DND-41 (cell line): ENCODE measurements around the gene GFOD2.

Experiments used
- ATAC-seq: fragments of 200-7000 bp; cut with Tn5 transposase; 3 replicates; pipeline ENCODE4 v1.9.1; 2021; ENCODE audit warnings: low read depth; ENCODE audit not compliant: insufficient read depth
- DNase-seq: peaks from one replicate; pipeline ENCODE4 v3.0.0-alpha.2; 2020
- H2AFZ ChIP-seq: 2 replicates; pipeline ENCODE4 v1.6.0; 2012; ENCODE audit warnings: low read depth, low read length
- H3K27ac ChIP-seq: 2 replicates; pipeline ENCODE4 v1.5.1; 2012; ENCODE audit warnings: low read length, inconsistent platforms
- H3K27me3 ChIP-seq: fragments of 200-600 bp; sonication (generic); 2 replicates; pipeline ENCODE4 v1.6.0; 2012; ENCODE audit warnings: low read length, mild to moderate bottlenecking, inconsistent platforms; ENCODE audit not compliant: insufficient read depth, poor library complexity
- H3K36me3 ChIP-seq: 2 replicates; pipeline ENCODE4 v1.5.1; 2012; ENCODE audit warnings: low read length, inconsistent platforms; ENCODE audit not compliant: insufficient read depth
- H3K4me1 ChIP-seq: 2 replicates; pipeline ENCODE4 v1.5.1; 2012; ENCODE audit warnings: mild to moderate bottlenecking, low read length; ENCODE audit not compliant: insufficient read depth
- H3K4me2 ChIP-seq: 2 replicates; pipeline ENCODE4 v1.6.0; 2012; ENCODE audit warnings: mild to moderate bottlenecking, moderate library complexity, low read length, inconsistent platforms; ENCODE audit not compliant: insufficient read depth
- H3K4me3 ChIP-seq, 2 experiments: fragments of 200-600 bp in 1 of 2; shearing (Covaris generic) in 1 of 2; 2 replicates each; pipeline ENCODE4 v1.5.1; 2012 to 2016; ENCODE audit warnings: inconsistent platforms in 2 of 2, low read length in 2 of 2, mild to moderate bottlenecking in 2 of 2, low read depth in 1 of 2, moderate library complexity in 1 of 2
- H3K79me2 ChIP-seq: 2 replicates; pipeline ENCODE4 v1.6.0; 2012; ENCODE audit warnings: low read length, inconsistent platforms; ENCODE audit not compliant: insufficient read depth
- H3K9ac ChIP-seq: 2 replicates; pipeline ENCODE4 v1.6.0; 2012; ENCODE audit warnings: low read depth, mild to moderate bottlenecking, inconsistent platforms, low read length, moderate library complexity
- H3K9me3 ChIP-seq: 2 replicates; pipeline ENCODE4 v1.5.1; 2012; ENCODE audit warnings: low read length, moderate library complexity, mild to moderate bottlenecking, inconsistent platforms; ENCODE audit not compliant: insufficient read depth, severe bottlenecking
- H4K20me1 ChIP-seq: 2 replicates; pipeline ENCODE4 v1.6.0; 2012; ENCODE audit warnings: low read length; ENCODE audit not compliant: insufficient read depth
- EZH2 ChIP-seq: IDR thresholded peaks from 3 replicates; pipeline ENCODE4 v1.6.1; 2012; ENCODE audit warnings: borderline replicate concordance, low read depth, mild to moderate bottlenecking, moderate library complexity, low read length, inconsistent platforms; ENCODE audit not compliant: severe bottlenecking
- TF ChIP-seq, protein P1 (sequence below): IDR thresholded peaks from 2 replicates; pipeline ENCODE4 v1.5.1; 2012; ENCODE audit warnings: borderline replicate concordance, low read length, moderate library complexity, mild to moderate bottlenecking; ENCODE audit not compliant: poor library complexity, severe bottlenecking; ENCODE audit errors: extremely low read depth

GFOD2 gene

DNA sequence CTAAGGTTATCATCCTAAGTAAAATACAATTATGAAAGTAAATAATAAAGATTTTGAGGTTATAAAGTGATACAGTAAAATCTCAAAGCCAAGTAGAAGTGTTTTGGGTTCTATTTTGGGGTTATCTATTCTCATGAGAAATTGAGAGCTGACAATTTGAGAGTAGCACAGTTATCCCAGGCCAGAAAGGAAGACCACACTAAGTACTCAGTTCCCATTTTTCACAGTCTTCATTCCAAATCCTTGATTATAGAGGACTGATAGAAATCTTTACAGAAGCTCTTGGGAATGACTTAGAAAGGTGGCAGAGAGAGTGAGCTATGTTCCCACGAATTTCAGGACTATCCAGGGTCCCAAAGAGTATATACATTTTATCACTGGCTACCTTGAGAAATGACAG is 4.6 kb downstream of the GFOD2 start:
- H3K9me3 ChIP-seq, result no peaks in the 10 kb centered on the region
- H3K4me2 ChIP-seq, result no peak overlapping the region
- H3K4me1 ChIP-seq, result peaks cover 22% of the 10 kb centered on the region
- H3K9ac ChIP-seq, result no peak overlapping the region
- H3K4me3 ChIP-seq, result no peak overlapping the region
- H3K79me2 ChIP-seq, result peaks cover 77% of the 10 kb centered on the region
- no peak overlapping the region for H3K27ac ChIP-seq
- no peaks in the 10 kb centered on the region for H3K36me3 ChIP-seq
- no peak overlapping the region for H2AFZ ChIP-seq
- no peak for ATAC-seq
- H3K27me3 ChIP-seq, result no peaks in the 10 kb centered on the region
- no peak for DNase-seq
- TF ChIP-seq, protein P1, sequence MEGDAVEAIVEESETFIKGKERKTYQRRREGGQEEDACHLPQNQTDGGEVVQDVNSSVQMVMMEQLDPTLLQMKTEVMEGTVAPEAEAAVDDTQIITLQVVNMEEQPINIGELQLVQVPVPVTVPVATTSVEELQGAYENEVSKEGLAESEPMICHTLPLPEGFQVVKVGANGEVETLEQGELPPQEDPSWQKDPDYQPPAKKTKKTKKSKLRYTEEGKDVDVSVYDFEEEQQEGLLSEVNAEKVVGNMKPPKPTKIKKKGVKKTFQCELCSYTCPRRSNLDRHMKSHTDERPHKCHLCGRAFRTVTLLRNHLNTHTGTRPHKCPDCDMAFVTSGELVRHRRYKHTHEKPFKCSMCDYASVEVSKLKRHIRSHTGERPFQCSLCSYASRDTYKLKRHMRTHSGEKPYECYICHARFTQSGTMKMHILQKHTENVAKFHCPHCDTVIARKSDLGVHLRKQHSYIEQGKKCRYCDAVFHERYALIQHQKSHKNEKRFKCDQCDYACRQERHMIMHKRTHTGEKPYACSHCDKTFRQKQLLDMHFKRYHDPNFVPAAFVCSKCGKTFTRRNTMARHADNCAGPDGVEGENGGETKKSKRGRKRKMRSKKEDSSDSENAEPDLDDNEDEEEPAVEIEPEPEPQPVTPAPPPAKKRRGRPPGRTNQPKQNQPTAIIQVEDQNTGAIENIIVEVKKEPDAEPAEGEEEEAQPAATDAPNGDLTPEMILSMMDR, result no peak
- no peak for TF ChIP-seq EZH2
- 0 out of 2 replicates have a peak, but pooled peaks cover 6% of the 10 kb centered on the region for H4K20me1 ChIP-seq

DNA sequence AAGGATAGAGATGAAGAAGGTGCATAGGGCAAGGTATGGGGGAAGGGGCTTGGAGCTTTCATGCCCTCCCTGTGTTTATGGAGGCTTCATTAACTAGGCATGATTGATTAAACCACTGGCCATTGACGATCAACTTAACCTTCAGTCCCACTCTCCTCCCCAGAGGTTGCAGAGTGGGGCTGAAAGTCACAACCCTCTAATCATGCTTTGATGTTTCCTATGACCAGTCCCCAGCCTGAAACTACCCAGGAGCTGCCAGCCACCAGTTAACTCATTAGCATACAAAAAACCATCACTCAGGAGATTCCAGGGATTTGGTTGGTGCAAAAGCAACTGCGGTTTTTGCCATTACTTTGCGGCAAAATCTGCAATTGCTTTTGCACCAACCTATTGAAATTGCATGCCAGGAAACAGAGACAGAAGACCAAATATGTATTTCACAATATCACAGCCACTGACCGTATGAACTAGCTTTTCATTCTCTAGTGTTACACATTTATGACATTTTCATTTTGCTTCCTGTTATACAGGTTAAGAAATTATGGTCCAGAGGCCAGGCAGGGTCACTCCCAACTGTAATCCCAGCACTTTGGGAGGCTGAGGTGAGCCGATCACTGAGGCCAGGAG is 5.4 kb downstream of the GFOD2 start:
- Histone ChIP-seq H3K27ac (no peak overlapping the region), H3K79me2 (peaks cover 78% of the 10 kb centered on the region), H3K4me3 (no peak overlapping the region), H3K27me3 (no peaks in the 10 kb centered on the region), H3K9me3 (no peaks in the 10 kb centered on the region), H3K4me2 (no peak overlapping the region), H4K20me1 (0 out of 2 replicates have a peak, but pooled peaks cover 6% of the 10 kb centered on the region), H3K4me1 (peaks cover 22% of the 10 kb centered on the region), H2AFZ (no peak overlapping the region), H3K36me3 (no peaks in the 10 kb centered on the region), H3K9ac (no peak overlapping the region)
- no peak for DNase-seq
- no peak for ATAC-seq
- TF ChIP-seq, protein P1, result no peak
- no peak for TF ChIP-seq EZH2

DNA sequence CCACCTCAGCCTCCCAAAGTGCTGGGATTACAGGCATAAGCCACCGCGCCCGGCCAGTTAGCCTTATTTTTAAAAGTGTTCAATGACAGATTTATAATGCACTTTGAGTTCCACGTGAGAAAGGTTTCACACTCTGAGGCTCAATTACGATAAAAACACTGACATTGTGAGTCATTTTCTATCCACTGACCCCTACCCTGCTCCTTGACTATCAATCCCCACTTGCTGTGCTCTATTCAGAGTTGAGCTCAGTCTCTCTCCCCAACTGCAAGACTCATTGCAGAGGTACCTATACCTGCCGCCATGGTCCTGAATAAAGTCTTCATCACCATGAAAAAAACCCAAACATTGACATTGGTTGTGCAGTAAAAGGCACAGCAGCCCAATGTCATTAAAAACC is 8.5 kb downstream of the GFOD2 start:
- Histone ChIP-seq H3K9me3 (no peaks in the 10 kb centered on the region), H3K9ac (no peak overlapping the region), H2AFZ (no peak overlapping the region), H3K36me3 (no peaks in the 10 kb centered on the region), H3K4me1 (no peaks in the 10 kb centered on the region), H4K20me1 (peaks cover 4% of the 10 kb centered on the region; the same call in 1 of the 2 replicates), H3K27me3 (no peaks in the 10 kb centered on the region), H3K4me2 (no peak overlapping the region), H3K79me2 (peaks cover 72% of the 10 kb centered on the region), H3K4me3 (no peak overlapping the region), H3K27ac (no peak overlapping the region)
- ATAC-seq (no peak), DNase-seq (no peak)
- TF ChIP-seq, protein P1, result no peak
- TF ChIP-seq EZH2, result no peak

DNA sequence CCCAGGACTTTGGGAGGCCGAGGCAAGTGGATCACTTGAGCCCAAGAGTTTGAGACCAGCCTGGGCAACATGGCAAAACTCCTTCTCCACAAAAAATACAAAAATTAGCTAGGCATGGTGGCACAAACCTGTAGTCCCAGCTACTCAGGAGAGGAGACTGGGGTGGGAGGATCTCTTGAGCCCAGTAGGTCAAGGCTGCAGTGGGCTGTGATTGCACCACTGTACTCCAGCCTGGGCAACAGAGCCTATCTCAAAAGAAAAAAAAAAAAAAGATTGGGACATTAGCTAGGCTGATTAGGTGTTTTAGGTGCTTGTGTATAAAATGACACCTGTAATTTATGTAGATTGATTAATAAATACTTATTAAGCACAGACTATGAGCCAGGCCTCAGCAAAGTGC is 10.1 kb downstream of the GFOD2 start:
- Histone ChIP-seq H3K27me3 (no peaks in the 10 kb centered on the region), H3K79me2 (peaks cover 71% of the 10 kb centered on the region), H3K36me3 (no peaks in the 10 kb centered on the region), H3K27ac (no peak overlapping the region), H3K4me1 (0 out of 2 replicates have a peak, but pooled peaks cover 2% of the 10 kb centered on the region), H3K4me3 (no peak overlapping the region), H2AFZ (no peak overlapping the region), H3K9me3 (no peaks in the 10 kb centered on the region), H3K9ac (no peak overlapping the region), H4K20me1 (peaks cover 4% of the 10 kb centered on the region; the same call in 1 of the 2 replicates), H3K4me2 (no peak overlapping the region)
- TF ChIP-seq EZH2, result no peak
- TF ChIP-seq, protein P1, result no peak
- DNase-seq, result no peak
- ATAC-seq, result no peak
